Caco-2 (cell line): ENCODE results near the gene ZNF438. TPM values are rescaled to one million over a fixed set of nuclear protein-coding genes. Genes with fewer than 3 reads are reported as not detected.

Source experiments
- BruUV-seq: library from RNA; stranded (reverse); fragments of 400-500 nt; replicated peaks from 2 replicates; lab custom pipeline; 2021; lab: Mats Ljungman, UMichigan
- CTCF ChIA-PET: fragments of 300-600 bp; sonication (Branson Sonifier 250); formaldehyde crosslinking; loops from one replicate; lab custom pipeline; 2022; ENCODE audit warnings: antibody characterized with exemption; lab: Charles Lee
- POLR2A ChIA-PET: fragments of 300-600 bp; sonication (Branson Sonifier 250); formaldehyde crosslinking; loops from one replicate; lab custom pipeline; 2022; ENCODE audit warnings: antibody characterized with exemption; lab: Charles Lee
- DNase-seq, 2 experiments: peaks; one replicate each; pipeline versions ENCODE4 v3.0.0 to v3.0.0-alpha.2; 2020 to 2022
- H3K27me3 ChIP-seq: replicated peaks from 2 replicates; pipeline ENCODE4 v1.6.0; 2011; ENCODE audit warnings: low read length; ENCODE audit not compliant: control insufficient read depth, insufficient read depth
- H3K36me3 ChIP-seq: 2 replicates; pipeline ENCODE4 v1.5.1; 2011; ENCODE audit warnings: low read length; ENCODE audit not compliant: control insufficient read depth, insufficient read depth
- H3K4me1 ChIP-seq: fragments of 250-450 bp; sonication (Bioruptor Pico); 2 replicates; pipeline ENCODE4 v1.5.1; 2020; ENCODE audit warnings: mild to moderate bottlenecking
- H3K4me3 ChIP-seq: 2 replicates; pipeline ENCODE4 v1.5.1; 2011; ENCODE audit warnings: low read depth, mild to moderate bottlenecking, control low read depth, low read length
- H3K9me3 ChIP-seq: fragments of 250-450 bp; sonication (Bioruptor Pico); 2 replicates; pipeline ENCODE4 v1.5.1; 2020; ENCODE audit warnings: mild to moderate bottlenecking, moderate library complexity
- H3K27ac Mint-ChIP-seq: one replicate; pipeline ENCODE4 v1.8.0; 2022; ENCODE audit warnings: mixed read lengths; ENCODE audit not compliant: unreplicated experiment
- H3K27me3 Mint-ChIP-seq: one replicate; pipeline ENCODE4 v1.8.0; 2022; ENCODE audit warnings: mixed read lengths; ENCODE audit not compliant: insufficient read depth, unreplicated experiment
- H3K36me3 Mint-ChIP-seq: one replicate; pipeline ENCODE4 v1.8.0; 2022; ENCODE audit warnings: mild to moderate bottlenecking, mixed read lengths; ENCODE audit not compliant: insufficient read depth, unreplicated experiment
- H3K4me1 Mint-ChIP-seq: one replicate; pipeline ENCODE4 v1.8.0; 2022; ENCODE audit warnings: low read depth, mixed read lengths; ENCODE audit not compliant: unreplicated experiment
- H3K4me3 Mint-ChIP-seq: one replicate; pipeline ENCODE4 v1.8.0; 2022; ENCODE audit warnings: mild to moderate bottlenecking, moderate library complexity, mixed read lengths; ENCODE audit not compliant: unreplicated experiment
- H3K9me3 Mint-ChIP-seq: one replicate; pipeline ENCODE4 v1.8.0; 2022; ENCODE audit warnings: mixed read lengths; ENCODE audit not compliant: unreplicated experiment
- intact Hi-C: fragments of 100-400 bp; cut with micrococcal nuclease; formaldehyde crosslinking; loops from one replicate; pipeline ENCODE4 v1.10.0; 2022; ENCODE audit not compliant: unreplicated experiment
- total RNA-seq: library from RNA; stranded (reverse); gene quantifications from 2 replicates; pipeline ENCODE4 v1.2.3, GENCODE V29; 2022
- TF ChIP-seq, protein P1 (sequence below), 2 experiments: fragments of 200-600 bp in 1 of 2; IDR thresholded peaks; 1 replicate in 1 of 2; 2 replicates in 1 of 2; pipeline versions ENCODE4 v1.5.1 to v1.8.0; 2011 to 2022; ENCODE audit warnings: antibody characterized with exemption in 1 of 2, control low read depth in 1 of 2, inconsistent platforms in 1 of 2, low read depth in 1 of 2, low read length in 1 of 2, mild to moderate bottlenecking in 1 of 2, moderate library complexity in 1 of 2; ENCODE audit not compliant: insufficient read depth in 1 of 2, severe bottlenecking in 1 of 2, unreplicated experiment in 1 of 2

The ZNF438 gene
- total RNA-seq, 1 experiment from 2014 or later = 1.00 TPM

GRCh38 chr10:30990351-30990750 lies 41.3 kb downstream of the ZNF438 start:
- Histone ChIP-seq H3K9me3 (peaks cover 6% of the 10 kb centered on the region; the same call in 1 of the 2 replicates), H3K4me1 (no peaks in the 10 kb centered on the region), H3K4me3 (no peak overlapping the region), H3K27me3 (no peaks in the 10 kb centered on the region; the same call in 1 of the 2 replicates), H3K36me3 (no peaks in the 10 kb centered on the region)
- POLR2A ChIA-PET = no interaction called here
- no peak overlapping the region for H3K27ac Mint-ChIP-seq
- DNase-seq = no peak
- intact Hi-C loops = no loop called here
- BruUV-seq = no TSS peak
- CTCF ChIA-PET = no interaction called here
- H3K4me3 Mint-ChIP-seq = no peak overlapping the region
- no peaks in the 10 kb centered on the region for H3K4me1 Mint-ChIP-seq
- H3K9me3 Mint-ChIP-seq = peaks cover 17% of the 10 kb centered on the region
- no peaks in the 10 kb centered on the region for H3K36me3 Mint-ChIP-seq
- TF ChIP-seq, protein P1, sequence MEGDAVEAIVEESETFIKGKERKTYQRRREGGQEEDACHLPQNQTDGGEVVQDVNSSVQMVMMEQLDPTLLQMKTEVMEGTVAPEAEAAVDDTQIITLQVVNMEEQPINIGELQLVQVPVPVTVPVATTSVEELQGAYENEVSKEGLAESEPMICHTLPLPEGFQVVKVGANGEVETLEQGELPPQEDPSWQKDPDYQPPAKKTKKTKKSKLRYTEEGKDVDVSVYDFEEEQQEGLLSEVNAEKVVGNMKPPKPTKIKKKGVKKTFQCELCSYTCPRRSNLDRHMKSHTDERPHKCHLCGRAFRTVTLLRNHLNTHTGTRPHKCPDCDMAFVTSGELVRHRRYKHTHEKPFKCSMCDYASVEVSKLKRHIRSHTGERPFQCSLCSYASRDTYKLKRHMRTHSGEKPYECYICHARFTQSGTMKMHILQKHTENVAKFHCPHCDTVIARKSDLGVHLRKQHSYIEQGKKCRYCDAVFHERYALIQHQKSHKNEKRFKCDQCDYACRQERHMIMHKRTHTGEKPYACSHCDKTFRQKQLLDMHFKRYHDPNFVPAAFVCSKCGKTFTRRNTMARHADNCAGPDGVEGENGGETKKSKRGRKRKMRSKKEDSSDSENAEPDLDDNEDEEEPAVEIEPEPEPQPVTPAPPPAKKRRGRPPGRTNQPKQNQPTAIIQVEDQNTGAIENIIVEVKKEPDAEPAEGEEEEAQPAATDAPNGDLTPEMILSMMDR (IDR thresholded peaks at IDR 0.05; ENCODE audit: insufficient read depth in 1 of 2, low read depth in 1 of 2, low read length in 1 of 2, severe bottlenecking in 1 of 2, unreplicated experiment in 1 of 2) = no peak
- H3K27me3 Mint-ChIP-seq = no peaks in the 10 kb centered on the region

DNA sequence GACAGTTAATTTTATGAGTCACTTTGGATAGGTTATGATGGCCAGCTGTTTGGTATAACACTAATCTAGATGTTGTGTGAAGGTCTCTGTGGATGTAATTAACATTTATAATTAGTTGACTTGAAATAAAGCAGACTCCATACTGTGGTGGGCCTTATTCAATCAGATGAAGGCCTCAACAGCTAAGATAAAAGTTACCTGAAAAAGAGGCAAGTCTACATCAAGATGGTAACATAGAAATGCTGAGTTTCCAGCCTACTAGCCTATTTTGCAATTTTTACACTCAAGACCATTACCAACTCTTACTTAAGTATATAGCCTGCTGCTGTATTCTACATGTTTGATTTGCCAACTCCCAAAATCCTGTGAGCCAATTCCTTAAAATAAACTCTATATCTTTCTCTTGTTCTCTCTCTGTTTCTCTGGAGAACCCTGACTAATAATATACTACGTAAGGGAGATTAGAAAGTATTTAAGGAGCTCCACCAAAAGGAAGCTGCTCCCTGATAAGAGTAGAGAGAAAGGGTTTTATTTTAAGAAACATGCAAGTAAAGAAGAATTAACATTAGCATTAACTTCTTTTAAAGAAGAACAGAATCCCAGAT lies 42.7 kb downstream of the ZNF438 start:
- Mint-ChIP-seq H3K36me3 (no peaks in the 10 kb centered on the region), H3K4me3 (no peak overlapping the region), H3K27me3 (no peaks in the 10 kb centered on the region), H3K9me3 (peaks cover 9% of the 10 kb centered on the region), H3K4me1 (no peaks in the 10 kb centered on the region), H3K27ac (no peak overlapping the region)
- no peak overlapping the region for H3K4me3 ChIP-seq
- no peaks in the 10 kb centered on the region; the same call in 1 of the 2 replicates for H3K27me3 ChIP-seq
- no peaks in the 10 kb centered on the region for H3K9me3 ChIP-seq
- TF ChIP-seq, protein P1 (IDR thresholded peaks at IDR 0.05; ENCODE audit: insufficient read depth in 1 of 2, low read depth in 1 of 2, low read length in 1 of 2, severe bottlenecking in 1 of 2, unreplicated experiment in 1 of 2) = no peak
- intact Hi-C loops = no loop called here
- H3K4me1 ChIP-seq = no peaks in the 10 kb centered on the region
- POLR2A ChIA-PET = no interaction called here
- no peaks in the 10 kb centered on the region for H3K36me3 ChIP-seq
- DNase-seq = no peak
- BruUV-seq = no TSS peak
- CTCF ChIA-PET = no interaction called here

DNA sequence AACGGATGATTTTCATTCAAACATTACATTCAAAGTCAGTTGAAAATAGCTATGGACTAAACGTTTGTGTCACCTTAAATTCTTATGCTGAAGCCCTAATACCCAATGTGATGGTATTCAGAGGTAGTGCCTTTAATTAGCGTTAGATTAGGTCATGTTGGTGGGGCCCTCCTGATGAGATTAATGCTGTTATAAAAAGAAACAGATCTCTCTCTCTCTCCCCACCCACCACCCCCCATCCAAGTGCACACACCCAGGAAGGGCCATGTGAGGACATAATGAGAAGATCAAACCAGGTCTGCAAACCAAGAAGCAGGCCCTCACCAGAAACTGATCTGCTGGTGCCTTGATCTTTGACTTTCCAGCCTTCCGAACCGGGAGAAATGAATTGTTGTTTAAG lies 44.2 kb downstream of the ZNF438 start:
- POLR2A ChIA-PET = no interaction called here

More for the DNA sequence above, 44.2 kb downstream of the ZNF438 start:
- TF ChIP-seq, protein P1 (IDR thresholded peaks at IDR 0.05; ENCODE audit: insufficient read depth in 1 of 2, low read depth in 1 of 2, low read length in 1 of 2, severe bottlenecking in 1 of 2, unreplicated experiment in 1 of 2) = no peak
- intact Hi-C loops = no loop called here
- Mint-ChIP-seq H3K9me3 (peaks cover 2% of the 10 kb centered on the region), H3K27me3 (no peaks in the 10 kb centered on the region), H3K27ac (no peak overlapping the region), H3K4me1 (no peaks in the 10 kb centered on the region), H3K36me3 (no peaks in the 10 kb centered on the region), H3K4me3 (no peak overlapping the region)
- H3K4me1 ChIP-seq = no peaks in the 10 kb centered on the region
- no peaks in the 10 kb centered on the region for H3K36me3 ChIP-seq
- no peaks in the 10 kb centered on the region; the same call in 1 of the 2 replicates for H3K27me3 ChIP-seq
- CTCF ChIA-PET = no interaction called here
- H3K4me3 ChIP-seq = no peak overlapping the region
- BruUV-seq = no TSS peak
- no peak for DNase-seq
- no peaks in the 10 kb centered on the region for H3K9me3 ChIP-seq
